ENCODE data around the gene PRKCD.

Gene PRKCD

GRCh38 chr3:53235545-53235944, 74.5 kb downstream of the PRKCD start:
- H3K4me3 ChIP-seq (ENCODE audit: low read depth, low read length): no peak overlapping the region
- no peak for TF ChIP-seq CTCF (conservative IDR thresholded peaks at IDR 0.05; ENCODE audit: low read depth, low read length)
- DNase-seq (ENCODE audit: low read depth): no peak

- H3K4me3 ChIP-seq (ENCODE audit: low read depth, low read length): no peak overlapping the region
- TF ChIP-seq CTCF (conservative IDR thresholded peaks at IDR 0.05; ENCODE audit: low read depth, low read length): no peak
- peak; percentile 94 for DNase-seq (ENCODE audit: low read depth)
These were observed 75.3 kb downstream of the PRKCD start for GRCh38 chr3:53236112-53236841.

- no peak overlapping the region for H3K4me3 ChIP-seq (ENCODE audit: low read depth, low read length)
- DNase-seq (ENCODE audit: low read depth): peak; percentile 95
- no peak for TF ChIP-seq CTCF (conservative IDR thresholded peaks at IDR 0.05; ENCODE audit: low read depth, low read length)
These were observed 77.2 kb downstream of the PRKCD start for GRCh38 chr3:53238051-53238850.

- no peak for TF ChIP-seq CTCF (conservative IDR thresholded peaks at IDR 0.05; ENCODE audit: low read depth, low read length)
- DNase-seq (ENCODE audit: low read depth): no peak
- H3K4me3 ChIP-seq (ENCODE audit: low read depth, low read length): no peak overlapping the region
These were observed 77.9 kb downstream of the PRKCD start for GRCh38 chr3:53238886-53239285.

- DNase-seq (ENCODE audit: low read depth): no peak
- no peak overlapping the region for H3K4me3 ChIP-seq (ENCODE audit: low read depth, low read length)
- TF ChIP-seq CTCF (conservative IDR thresholded peaks at IDR 0.05; ENCODE audit: low read depth, low read length): no peak
These were observed 78.8 kb downstream of the PRKCD start for GRCh38 chr3:53239800-53240199.

GRCh38 chr3:53240989-53241972, 80.3 kb downstream of the PRKCD start:
- H3K4me3 ChIP-seq (ENCODE audit: low read depth, low read length): no peak overlapping the region
- no peak for DNase-seq (ENCODE audit: low read depth)
- no peak for TF ChIP-seq CTCF (conservative IDR thresholded peaks at IDR 0.05; ENCODE audit: low read depth, low read length)
